CD4-positive, alpha-beta T cell (primary cell): ENCODE data around the gene GGPS1. TPM values are rescaled to one million over a fixed set of nuclear protein-coding genes. Genes with fewer than 3 reads are reported as not detected.
"Not testable (repeated sequence)": the region's sequence is repeated elsewhere in the genome, so short reads cannot be mapped to it uniquely, and the experiment has no call there.

Experiments
- ATAC-seq: fragments of 200-7000 bp; cut with Tn5 transposase; one replicate; pipeline ENCODE4 v1.10.0; 2022; ENCODE audit warnings: mild to moderate bottlenecking; ENCODE audit not compliant: poor library complexity
- CTCF ChIA-PET: fragments of 350-600 bp; sonication (Branson Sonifier 250); formaldehyde crosslinking; loops from one replicate; lab custom pipeline; 2021; ENCODE audit warnings: antibody characterized with exemption, inconsistent platforms; lab: Charles Lee
- POLR2A ChIA-PET: fragments of 350-600 bp; sonication (Branson Sonifier 250); formaldehyde crosslinking; loops from one replicate; lab custom pipeline; 2021; ENCODE audit warnings: antibody characterized with exemption, inconsistent platforms; lab: Charles Lee
- DNase-seq, 14 experiments: peaks; one replicate each; pipeline ENCODE4 v3.0.0-alpha.2; 2013 to 2020; ENCODE audit warnings: mixed read lengths in 2 of 14
- H3K27ac ChIP-seq, 2 donors: one replicate each; pipeline versions ENCODE4 v1.5.1 to v1.7.0; 2013; ENCODE audit warnings: low read length in 2 of 2, low read depth in 1 of 2, mild to moderate bottlenecking in 1 of 2
- H3K27me3 ChIP-seq, 2 experiments: 1 replicate in 1 of 2; 2 replicates in 1 of 2; pipeline versions ENCODE4 v1.6.1 to v1.7.0; 2013; ENCODE audit warnings: low read length in 2 of 2, control low read depth in 1 of 2, mild to moderate bottlenecking in 1 of 2, moderate library complexity in 1 of 2; ENCODE audit not compliant: insufficient read depth in 2 of 2, control insufficient read depth in 1 of 2
- H3K36me3 ChIP-seq: one replicate; pipeline ENCODE4 v1.6.1; 2013; ENCODE audit warnings: low read length, control low read depth; ENCODE audit not compliant: insufficient read depth
- H3K4me1 ChIP-seq: one replicate; pipeline ENCODE4 v1.6.1; 2013; ENCODE audit warnings: low read length, control low read depth; ENCODE audit not compliant: insufficient read depth
- H3K4me3 ChIP-seq: one replicate; pipeline ENCODE4 v1.5.1; 2013; ENCODE audit warnings: mild to moderate bottlenecking, low read length, moderate library complexity
- H3K9me3 ChIP-seq, 2 experiments: 1 replicate in 1 of 2; 2 replicates in 1 of 2; pipeline versions ENCODE4 v1.6.1 to v1.7.0; 2013; ENCODE audit warnings: low read length in 2 of 2, mild to moderate bottlenecking in 2 of 2, control low read depth in 1 of 2, moderate library complexity in 1 of 2; ENCODE audit not compliant: control insufficient read depth in 1 of 2, insufficient read depth in 1 of 2
- H3K27ac Mint-ChIP-seq: one replicate; pipeline ENCODE4 v1.8.0; 2020; ENCODE audit warnings: mixed read lengths
- H3K27me3 Mint-ChIP-seq: one replicate; pipeline ENCODE4 v1.8.0; 2021; ENCODE audit warnings: mixed read lengths
- H3K36me3 Mint-ChIP-seq: one replicate; pipeline ENCODE4 v1.8.0; 2021; ENCODE audit warnings: low read depth, mixed read lengths
- H3K4me1 Mint-ChIP-seq: one replicate; pipeline ENCODE4 v1.8.0; 2021; ENCODE audit warnings: low read depth, mixed read lengths
- H3K4me3 Mint-ChIP-seq: one replicate; pipeline ENCODE4 v1.8.0; 2020; ENCODE audit warnings: mild to moderate bottlenecking, mixed read lengths
- H3K9me3 Mint-ChIP-seq: one replicate; pipeline ENCODE4 v1.8.0; 2020; ENCODE audit warnings: mixed read lengths
- intact Hi-C, 2 experiments: fragments of 100-400 bp; cut with DNase I in 1 of 2; cut with micrococcal nuclease in 1 of 2; formaldehyde crosslinking; loops; one replicate each; pipeline versions ENCODE4 v1.15.1 to v1.9.0; 2023 to 2025; cut with DNase I, micrococcal nuclease
- total RNA-seq, 174 experiments: library from RNA in 2 of 174; stranded (reverse) in 2 of 174; gene quantifications; one replicate each; pipeline ENCODE4 v1.2.3 and lab custom pipeline; 2021 to 2026
- TF ChIP-seq, protein P1 (sequence below): fragments of 200-600 bp; IDR thresholded peaks from one replicate; pipeline ENCODE4 v1.8.0; 2022; ENCODE audit warnings: antibody characterized with exemption, mild to moderate bottlenecking

GGPS1 gene
- total RNA-seq, 2 experiments from 2014 or later = 20.6 to 20.9 TPM

DNA sequence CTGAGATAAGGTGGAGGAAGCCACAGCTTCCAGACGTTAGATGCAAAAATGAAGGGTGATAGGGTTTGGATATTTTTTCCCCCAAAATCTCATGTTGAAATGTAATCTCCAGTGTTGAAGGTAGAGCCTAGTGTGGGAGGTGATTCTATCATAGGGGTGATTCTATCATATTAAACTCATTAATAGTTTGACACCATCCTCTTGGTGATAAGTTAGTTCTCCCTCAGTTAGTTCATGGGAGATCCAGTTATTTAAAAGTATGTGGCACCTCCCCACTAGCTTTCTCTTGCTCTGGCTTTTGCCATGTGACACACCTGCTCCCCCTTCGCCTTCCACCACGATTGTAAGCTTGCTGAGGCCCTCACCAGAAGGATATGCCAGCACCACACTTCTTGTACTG, 30.5 kb downstream of the GGPS1 start:
- H3K27ac ChIP-seq = no peak overlapping the region
- H3K9me3 ChIP-seq = no peaks in the 10 kb centered on the region
- Mint-ChIP-seq H3K9me3 (no peaks in the 10 kb centered on the region), H3K27ac (no peak overlapping the region), H3K4me3 (no peak overlapping the region), H3K36me3 (no peaks in the 10 kb centered on the region), H3K27me3 (no peaks in the 10 kb centered on the region), H3K4me1 (no peaks in the 10 kb centered on the region)
- no peaks in the 10 kb centered on the region for H3K36me3 ChIP-seq
- intact Hi-C loops = no loop called here
- no peaks in the 10 kb centered on the region for H3K4me1 ChIP-seq
- POLR2A ChIA-PET = interaction anchor here (1.3 kb wide), 1 partner anchor 8 kb away, joined by 3 read pairs; the partner anchor contains the start of gene TBCE
- DNase-seq (no peak), ATAC-seq (no peak)
- CTCF ChIA-PET = interaction anchor here (1.0 kb wide), 1 partner anchor 17 kb away, joined by 3 read pairs; no protein-coding TSS in a partner anchor
- H3K27me3 ChIP-seq = no peaks in the 10 kb centered on the region
- TF ChIP-seq, protein P1, sequence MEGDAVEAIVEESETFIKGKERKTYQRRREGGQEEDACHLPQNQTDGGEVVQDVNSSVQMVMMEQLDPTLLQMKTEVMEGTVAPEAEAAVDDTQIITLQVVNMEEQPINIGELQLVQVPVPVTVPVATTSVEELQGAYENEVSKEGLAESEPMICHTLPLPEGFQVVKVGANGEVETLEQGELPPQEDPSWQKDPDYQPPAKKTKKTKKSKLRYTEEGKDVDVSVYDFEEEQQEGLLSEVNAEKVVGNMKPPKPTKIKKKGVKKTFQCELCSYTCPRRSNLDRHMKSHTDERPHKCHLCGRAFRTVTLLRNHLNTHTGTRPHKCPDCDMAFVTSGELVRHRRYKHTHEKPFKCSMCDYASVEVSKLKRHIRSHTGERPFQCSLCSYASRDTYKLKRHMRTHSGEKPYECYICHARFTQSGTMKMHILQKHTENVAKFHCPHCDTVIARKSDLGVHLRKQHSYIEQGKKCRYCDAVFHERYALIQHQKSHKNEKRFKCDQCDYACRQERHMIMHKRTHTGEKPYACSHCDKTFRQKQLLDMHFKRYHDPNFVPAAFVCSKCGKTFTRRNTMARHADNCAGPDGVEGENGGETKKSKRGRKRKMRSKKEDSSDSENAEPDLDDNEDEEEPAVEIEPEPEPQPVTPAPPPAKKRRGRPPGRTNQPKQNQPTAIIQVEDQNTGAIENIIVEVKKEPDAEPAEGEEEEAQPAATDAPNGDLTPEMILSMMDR = no peak
- no peak overlapping the region for H3K4me3 ChIP-seq

DNA sequence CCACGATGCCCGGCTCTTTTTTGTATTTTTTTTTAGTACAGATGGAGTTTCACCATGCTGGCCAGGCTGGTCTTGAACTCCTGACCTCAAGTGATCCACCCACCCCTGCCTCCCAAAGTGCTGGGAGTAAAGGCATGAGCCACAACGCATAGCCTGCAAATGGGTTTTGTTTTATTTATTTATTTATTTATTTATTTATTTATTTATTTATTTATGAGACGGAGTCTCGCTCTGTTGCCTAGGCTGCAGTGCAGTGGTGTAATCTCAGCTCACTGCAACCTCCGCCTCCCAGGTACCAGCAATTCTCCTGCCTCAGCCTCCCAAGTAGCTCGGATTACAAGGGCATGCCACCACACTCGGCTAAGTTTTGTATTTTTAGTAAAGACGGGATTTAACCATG, 35.8 kb downstream of the GGPS1 start:
- H3K36me3 Mint-ChIP-seq, H3K4me3 ChIP-seq, ATAC-seq, H3K9me3 ChIP-seq, CTCF ChIA-PET, intact Hi-C loops, H3K27me3 Mint-ChIP-seq, H3K4me3 Mint-ChIP-seq, DNase-seq, H3K27me3 ChIP-seq, H3K27ac Mint-ChIP-seq, H3K27ac ChIP-seq, H3K36me3 ChIP-seq, H3K9me3 Mint-ChIP-seq, POLR2A ChIA-PET: not testable (repeated sequence)
- H3K4me1 ChIP-seq = peaks cover 11% of the 10 kb centered on the region
- H3K4me1 Mint-ChIP-seq = peaks cover 32% of the 10 kb centered on the region

DNA sequence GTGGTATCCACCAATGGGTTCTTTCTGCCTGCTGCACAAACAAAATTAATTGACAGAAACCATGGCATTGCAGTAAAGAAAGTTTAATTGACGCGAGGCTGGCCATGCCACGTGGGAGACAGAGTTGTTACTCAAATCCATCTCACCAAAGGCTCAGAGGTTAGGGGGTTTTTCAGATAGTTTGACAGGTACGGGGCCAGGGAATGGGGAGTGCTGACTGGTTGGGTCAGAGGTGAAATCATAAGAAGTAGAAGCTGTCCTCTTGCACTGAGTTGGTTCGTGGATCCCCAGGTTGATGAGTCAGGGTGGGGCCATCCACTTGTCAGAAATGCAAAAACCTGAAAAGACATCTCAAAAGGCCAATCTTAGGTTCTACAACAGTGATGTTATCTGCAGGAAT, 37.9 kb downstream of the GGPS1 start:
- H3K4me3 Mint-ChIP-seq = peak overlapping the region; percentile 99
- Histone ChIP-seq H3K4me3 (no peak overlapping the region), H3K27me3 (no peaks in the 10 kb centered on the region), H3K9me3 (no peaks in the 10 kb centered on the region), H3K4me1 (peaks cover 11% of the 10 kb centered on the region), H3K27ac (no peak overlapping the region), H3K36me3 (no peaks in the 10 kb centered on the region)
- H3K27ac Mint-ChIP-seq = peak overlapping the region; percentile 89
- ATAC-seq = no peak
- TF ChIP-seq, protein P1 = no peak
- H3K4me1 Mint-ChIP-seq = peaks cover 37% of the 10 kb centered on the region
- H3K36me3 Mint-ChIP-seq = peaks cover 7% of the 10 kb centered on the region
- DNase-seq = peak in 2 of 14 experiments; percentile 12 to 26
- CTCF ChIA-PET = no interaction called here
- H3K9me3 Mint-ChIP-seq = no peaks in the 10 kb centered on the region
- POLR2A ChIA-PET = interaction anchor here (2.0 kb wide), 1 partner anchor 36 kb away, joined by 4 read pairs; no protein-coding TSS in a partner anchor
- intact Hi-C loops = loop anchor here (5.0 kb wide), 3 partner anchors 34 to 46 kb away; partner anchors contain the start of genes ARID4B (in 1 of the 2) and GGPS1 (in 1 of the 2)
- no peaks in the 10 kb centered on the region for H3K27me3 Mint-ChIP-seq
